Measurements from ENCODE around the gene MCU. TPM values are rescaled to one million over a fixed set of nuclear protein-coding genes. Genes with fewer than 3 reads are reported as not detected.
"Not testable (repeated sequence)": the region's sequence is repeated elsewhere in the genome, so short reads cannot be mapped to it uniquely, and the experiment has no call there.

The MCU gene, protein sequence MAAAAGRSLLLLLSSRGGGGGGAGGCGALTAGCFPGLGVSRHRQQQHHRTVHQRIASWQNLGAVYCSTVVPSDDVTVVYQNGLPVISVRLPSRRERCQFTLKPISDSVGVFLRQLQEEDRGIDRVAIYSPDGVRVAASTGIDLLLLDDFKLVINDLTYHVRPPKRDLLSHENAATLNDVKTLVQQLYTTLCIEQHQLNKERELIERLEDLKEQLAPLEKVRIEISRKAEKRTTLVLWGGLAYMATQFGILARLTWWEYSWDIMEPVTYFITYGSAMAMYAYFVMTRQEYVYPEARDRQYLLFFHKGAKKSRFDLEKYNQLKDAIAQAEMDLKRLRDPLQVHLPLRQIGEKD
- 22.0 and 30.3 TPM in 2 replicates for total RNA-seq

GRCh38 chr10:72691863-72692743, at the start of gene MCU:
TSS of gene MCU (plus strand) at chr10:72692143. CDS start at chr10:72692152, 9 bp downstream.
- DNase-seq (ENCODE audit: low read depth in 2 of 2): peak; percentile 96 to 98

GRCh38 chr10:72642318-72642717, 49.6 kb upstream of the MCU start:
- no peak for DNase-seq (ENCODE audit: low read depth in 2 of 2)

- no peak for DNase-seq (ENCODE audit: low read depth in 2 of 2)
Measured at GRCh38 chr10:72645263-72645858, 46.6 kb upstream of the MCU start.

DNA sequence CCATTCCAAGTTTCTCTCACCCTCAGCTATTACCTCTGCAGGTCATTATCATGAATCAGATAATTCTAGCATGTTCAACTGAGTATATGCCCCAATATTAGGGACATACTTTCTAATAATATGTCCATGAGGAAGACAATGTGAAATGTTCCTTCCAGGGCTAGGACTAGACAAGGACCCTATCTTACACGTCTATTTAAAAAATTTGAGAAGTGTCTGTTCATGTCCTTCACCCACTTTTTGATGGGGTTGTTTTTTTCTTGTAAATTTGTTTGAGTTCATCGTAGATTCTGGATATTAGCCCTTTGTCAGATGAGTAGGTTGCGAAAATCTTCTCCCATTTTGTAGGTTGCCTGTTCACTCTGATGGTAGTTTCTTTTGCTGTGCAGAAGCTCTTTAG, 45.0 kb upstream of the MCU start:
- not testable (repeated sequence) for DNase-seq (ENCODE audit: low read depth in 2 of 2)

- no peak for DNase-seq (ENCODE audit: low read depth in 2 of 2)
Measured at GRCh38 chr10:72648301-72648700, 43.6 kb upstream of the MCU start.

GRCh38 chr10:72649291-72649690, 42.7 kb upstream of the MCU start:
- DNase-seq (ENCODE audit: low read depth in 2 of 2): no peak

- DNase-seq (ENCODE audit: low read depth in 2 of 2): no peak
Measured at GRCh38 chr10:72653383-72654096, 38.4 kb upstream of the MCU start.

GRCh38 chr10:72654720-72655119, 37.2 kb upstream of the MCU start:
- DNase-seq (ENCODE audit: low read depth in 2 of 2): no peak

GRCh38 chr10:72658696-72659400, 33.1 kb upstream of the MCU start:
- DNase-seq (ENCODE audit: low read depth in 2 of 2): no peak

- DNase-seq (ENCODE audit: low read depth in 2 of 2): no peak
Measured at GRCh38 chr10:72659694-72660093, 32.2 kb upstream of the MCU start.

- no peak for DNase-seq (ENCODE audit: low read depth in 2 of 2)
Measured at GRCh38 chr10:72660220-72660619, 31.7 kb upstream of the MCU start.

DNA sequence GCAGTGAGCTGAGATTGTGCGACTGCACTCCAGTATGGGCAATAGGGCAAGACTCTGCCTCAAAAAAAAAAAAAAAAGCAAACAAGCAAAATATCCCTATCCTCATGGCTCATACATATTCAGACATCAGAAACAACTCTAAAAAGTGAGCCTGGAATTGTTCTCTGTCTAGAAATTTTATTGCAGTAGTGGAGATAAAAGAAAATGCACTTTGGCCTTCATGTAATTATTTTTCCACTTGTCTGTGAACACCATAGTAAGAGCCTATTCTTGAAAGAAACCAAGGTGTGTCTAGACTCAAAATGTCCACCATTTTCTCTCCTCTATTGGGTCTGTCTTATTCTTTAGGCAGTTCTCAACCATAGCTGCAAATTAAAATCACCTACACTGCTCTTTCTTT, 30.5 kb upstream of the MCU start:
- no peak for DNase-seq (ENCODE audit: low read depth in 2 of 2)

GRCh38 chr10:72663971-72664370, 28.0 kb upstream of the MCU start:
- DNase-seq (ENCODE audit: low read depth in 2 of 2): no peak

- DNase-seq (ENCODE audit: low read depth in 2 of 2): peak in 1 of 2 donors; percentile 18
Measured at GRCh38 chr10:72665925-72666324, 26.0 kb upstream of the MCU start.

DNA sequence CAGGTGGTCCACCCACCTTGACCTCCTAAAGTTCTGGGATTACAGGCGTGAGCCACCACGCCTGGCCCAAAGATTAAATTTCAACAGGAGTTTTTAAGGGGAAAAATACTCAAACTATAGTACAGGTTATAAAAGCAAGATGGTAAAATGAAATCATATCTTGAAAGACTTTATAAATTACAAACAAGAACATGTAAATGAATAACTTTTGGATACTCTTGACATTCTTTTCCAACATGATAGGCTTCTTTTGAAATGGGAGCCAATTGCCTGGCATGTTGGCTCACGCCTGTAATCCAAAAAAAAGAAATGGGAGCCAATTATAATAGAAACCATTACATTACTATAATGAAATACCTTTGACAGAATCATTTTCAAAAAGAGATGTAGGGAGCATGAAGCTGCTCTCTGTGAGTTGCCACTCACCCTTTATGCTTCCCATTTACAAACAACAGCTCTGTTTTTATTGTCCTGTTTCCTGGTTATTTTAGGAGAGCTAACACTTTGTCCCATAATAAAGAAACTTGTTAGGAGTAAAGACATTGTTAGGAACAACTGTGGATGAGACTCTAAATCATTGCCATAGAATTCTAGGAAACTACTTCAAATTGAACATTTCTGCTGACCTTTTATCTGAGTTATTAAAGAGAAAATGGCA, 24.6 kb upstream of the MCU start:
- DNase-seq (ENCODE audit: low read depth in 2 of 2): no peak

DNA sequence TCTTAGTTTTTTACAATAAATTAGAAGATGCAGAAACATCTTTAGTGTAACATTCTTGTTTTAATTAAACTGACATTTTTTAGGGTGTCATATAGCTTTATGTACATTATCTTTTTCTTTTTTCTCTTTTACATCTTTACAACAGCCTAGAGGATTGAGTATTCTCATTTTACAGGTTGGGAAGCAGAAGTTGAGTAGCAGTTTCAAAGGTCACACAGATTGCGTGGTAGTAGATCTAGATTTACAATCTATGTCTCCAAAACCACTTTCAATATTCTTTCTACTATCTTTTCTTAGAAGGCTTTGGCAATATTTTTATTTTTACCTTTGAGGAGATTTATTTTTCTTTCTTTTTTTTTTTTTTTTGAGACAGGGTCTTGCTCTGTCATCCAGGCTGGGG, 18.7 kb upstream of the MCU start:
- DNase-seq (ENCODE audit: low read depth in 2 of 2): no peak

- DNase-seq (ENCODE audit: low read depth in 2 of 2): not testable (repeated sequence)
Measured at GRCh38 chr10:72674174-72674573, 17.8 kb upstream of the MCU start.

DNA sequence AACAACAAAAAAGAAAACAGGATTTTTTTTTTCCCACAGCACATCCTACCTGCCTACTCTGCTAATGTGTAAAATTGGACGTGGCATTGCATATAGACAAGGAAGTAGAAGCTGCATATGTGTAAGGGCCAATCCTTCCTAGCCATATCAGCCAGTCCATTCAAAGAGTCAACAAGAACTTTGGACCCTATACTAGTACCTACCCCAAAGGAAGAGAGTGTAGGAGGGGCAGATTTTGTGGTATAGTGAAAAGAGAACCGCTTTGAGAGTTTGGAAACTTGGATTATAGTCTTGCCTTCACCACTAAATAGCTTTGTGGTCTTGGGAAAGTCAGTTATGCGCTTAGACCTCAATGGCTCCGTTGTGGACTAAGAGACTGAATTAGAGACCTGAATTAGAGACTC, 12.1 kb upstream of the MCU start:
- no peak for DNase-seq (ENCODE audit: low read depth in 2 of 2)

DNA sequence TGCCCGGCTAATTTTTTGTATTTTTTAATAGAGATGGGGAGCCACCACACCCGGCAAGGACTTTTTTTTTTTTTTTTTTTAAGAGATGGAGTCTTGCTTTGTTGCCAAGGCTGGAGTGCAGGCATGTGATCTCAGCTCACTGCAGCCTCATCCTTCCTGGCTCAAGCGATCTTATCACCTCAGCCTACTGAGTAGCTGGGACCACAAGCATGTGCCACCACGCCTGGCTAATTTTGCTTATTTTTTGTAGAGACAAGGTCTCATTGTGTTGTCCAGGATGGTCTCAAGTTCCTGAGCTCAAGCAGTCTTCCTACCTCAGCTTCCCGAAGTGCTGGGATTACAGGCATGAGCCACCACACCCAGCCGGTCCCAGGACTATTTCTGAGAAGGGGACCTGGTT, 9.3 kb upstream of the MCU start:
- DNase-seq (ENCODE audit: low read depth in 2 of 2): no peak

GRCh38 chr10:72685264-72685921, 6.5 kb upstream of the MCU start:
- no peak for DNase-seq (ENCODE audit: low read depth in 2 of 2)

All from lung microvascular endothelial cell (primary cell).